ENCODE data around the gene AGT.
"Not testable (repeated sequence)": the region's sequence is repeated elsewhere in the genome, so short reads cannot be mapped to it uniquely, and the experiment has no call there.

The AGT gene

DNA sequence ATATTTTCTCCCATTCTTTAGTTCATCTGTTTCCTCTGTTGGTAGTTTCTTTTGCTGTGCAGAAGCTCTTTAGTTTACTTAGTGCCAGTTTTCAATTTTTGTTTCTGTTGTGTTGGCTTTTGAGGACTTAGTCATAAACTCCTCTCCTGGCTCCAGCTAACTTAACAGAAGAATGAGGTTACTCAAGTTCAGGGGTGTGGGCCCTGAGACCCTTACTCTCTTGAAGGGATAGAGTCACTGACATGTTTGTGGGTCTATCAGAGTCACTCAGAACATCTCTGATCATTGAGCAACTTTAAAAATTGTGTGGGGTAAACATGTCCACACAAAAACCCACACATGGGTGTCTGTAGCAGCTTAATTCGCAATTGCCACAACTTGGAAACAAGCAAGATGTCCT lies 14.2 kb downstream of the AGT start:
- H3K4me3 ChIP-seq (replicated peaks in 1 of 2; ENCODE audit: low read depth in 2 of 2, low read length in 2 of 2): no peak overlapping the region
- DNase-seq (ENCODE audit: low read depth in 2 of 2): no peak
- no peak for TF ChIP-seq CTCF (IDR thresholded peaks at IDR 0.05; ENCODE audit: low read depth, low read length)

DNA sequence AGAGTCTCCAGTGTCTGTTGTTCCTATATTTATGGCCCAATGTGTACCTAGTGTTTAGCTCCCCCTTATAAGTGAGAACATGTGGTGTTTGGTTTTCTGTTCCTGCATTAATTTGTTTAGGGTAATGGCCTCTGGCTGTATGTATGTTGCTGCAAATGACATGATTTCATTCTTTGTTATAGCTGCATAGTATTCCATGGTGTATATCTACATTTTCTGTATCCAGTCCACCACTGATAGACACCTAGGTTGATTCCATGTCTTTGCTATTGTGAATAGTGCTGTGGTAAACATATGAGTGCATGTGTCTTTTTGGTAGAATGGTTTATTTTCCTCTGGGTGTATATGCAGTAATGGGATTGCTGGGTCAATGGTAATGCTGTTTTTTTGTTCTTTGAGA lies 15.0 kb downstream of the AGT start:
- DNase-seq (ENCODE audit: low read depth in 2 of 2); H3K4me3 ChIP-seq (replicated peaks in 1 of 2; ENCODE audit: low read depth in 2 of 2, low read length in 2 of 2): not testable (repeated sequence)

DNA sequence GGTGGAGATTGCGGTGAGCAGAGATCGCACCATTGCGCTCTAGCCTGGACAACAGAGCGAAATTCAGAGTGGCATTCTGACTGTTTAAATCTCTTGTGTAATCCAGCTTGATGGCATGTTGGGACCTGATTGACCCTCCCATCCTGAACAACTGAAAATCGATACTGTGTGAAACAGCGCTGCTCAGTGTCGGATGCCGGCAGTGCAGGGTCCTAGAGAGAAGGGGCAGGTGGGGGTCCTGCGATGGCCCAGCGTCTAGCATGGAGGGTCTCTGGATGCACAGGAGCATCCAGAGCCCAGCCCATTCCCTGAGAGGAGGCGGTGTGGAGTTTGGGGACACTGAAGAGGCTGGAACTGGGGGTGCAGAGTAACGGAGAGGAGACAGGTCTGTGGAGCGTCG lies 15.8 kb downstream of the AGT start:
- H3K4me3 ChIP-seq (replicated peaks in 1 of 2; ENCODE audit: low read depth in 2 of 2, low read length in 2 of 2): no peak overlapping the region
- no peak for TF ChIP-seq CTCF (IDR thresholded peaks at IDR 0.05; ENCODE audit: low read depth, low read length)
- no peak for DNase-seq (ENCODE audit: low read depth in 2 of 2)

GRCh38 chr1:230696722-230697437 lies 17.0 kb downstream of the AGT start:
- TF ChIP-seq CTCF (IDR thresholded peaks at IDR 0.05; ENCODE audit: low read depth, low read length): no peak
- no peak overlapping the region for H3K4me3 ChIP-seq (replicated peaks in 1 of 2; ENCODE audit: low read depth in 2 of 2, low read length in 2 of 2)
- DNase-seq (ENCODE audit: low read depth in 2 of 2): peak in 1 of 2 donors; percentile 6

DNA sequence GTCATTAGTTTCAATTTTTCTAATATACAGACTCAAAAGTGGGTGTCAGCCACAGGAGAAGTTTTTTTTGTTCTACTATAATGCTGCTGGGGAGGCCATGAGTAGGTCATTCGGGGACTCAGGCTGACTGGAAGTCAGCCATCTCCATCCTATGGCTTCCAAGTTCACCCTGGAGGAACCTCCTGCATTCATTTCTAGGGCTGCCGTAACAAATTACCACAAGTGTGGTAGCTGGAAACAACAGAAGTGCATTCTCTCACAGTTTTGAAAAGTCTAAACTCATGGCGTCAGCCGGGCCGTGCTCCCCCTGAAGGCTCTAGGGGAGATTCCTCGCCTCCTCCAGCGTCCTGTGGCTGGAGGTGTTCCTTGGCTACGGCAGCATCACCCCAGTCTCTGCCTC lies 17.7 kb downstream of the AGT start:
- DNase-seq (ENCODE audit: low read depth in 2 of 2): no peak
- TF ChIP-seq CTCF (IDR thresholded peaks at IDR 0.05; ENCODE audit: low read depth, low read length): no peak
- no peak overlapping the region for H3K4me3 ChIP-seq (replicated peaks in 1 of 2; ENCODE audit: low read depth in 2 of 2, low read length in 2 of 2)

DNA sequence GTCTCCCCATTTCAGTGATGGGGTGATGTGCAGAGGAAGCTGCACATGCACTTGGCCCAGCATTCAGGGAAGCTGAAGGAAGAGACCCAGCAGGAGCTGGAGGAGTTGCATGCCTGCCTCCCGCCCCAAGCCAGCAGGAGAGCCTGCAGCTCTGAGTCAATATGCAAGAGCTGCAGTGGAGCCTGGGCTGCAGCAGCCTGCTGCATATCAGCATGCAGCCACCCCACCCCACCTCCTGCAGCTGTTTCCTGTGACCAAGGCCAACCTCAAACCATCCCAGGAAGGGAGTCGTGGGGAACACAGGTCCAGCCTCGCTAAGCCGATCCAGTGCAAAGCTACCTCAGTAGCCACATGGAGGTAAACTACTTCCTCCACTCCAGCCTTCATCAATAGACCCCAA lies 18.9 kb downstream of the AGT start:
- no peak overlapping the region for H3K4me3 ChIP-seq (replicated peaks in 1 of 2; ENCODE audit: low read depth in 2 of 2, low read length in 2 of 2)
- DNase-seq (ENCODE audit: low read depth in 2 of 2): no peak
- no peak for TF ChIP-seq CTCF (IDR thresholded peaks at IDR 0.05; ENCODE audit: low read depth, low read length)

- TF ChIP-seq CTCF (IDR thresholded peaks at IDR 0.05; ENCODE audit: low read depth, low read length): no peak
- DNase-seq (ENCODE audit: low read depth in 2 of 2): no peak
- H3K4me3 ChIP-seq (replicated peaks in 1 of 2; ENCODE audit: low read depth in 2 of 2, low read length in 2 of 2): no peak overlapping the region
These were observed 19.5 kb downstream of the AGT start for GRCh38 chr1:230694464-230694863.
